Fibroblast of lung (primary cell): ENCODE data around the gene FAM221B.

Source experiments
- CTCF ChIP-seq, 2 donors: IDR thresholded peaks in 1 of 2; conservative IDR thresholded peaks in 1 of 2; 1 replicate in 1 of 2; 2 replicates in 1 of 2; pipeline ENCODE4 v1.5.1; 2011 to 2012; ENCODE audit warnings: low read length in 2 of 2, control low read depth in 1 of 2, inconsistent platforms in 1 of 2, low read depth in 1 of 2, mild to moderate bottlenecking in 1 of 2
- EZH2 ChIP-seq: IDR thresholded peaks from 2 replicates; pipeline ENCODE4 v1.5.1; 2012; ENCODE audit warnings: low read length, control low read depth, mild to moderate bottlenecking; ENCODE audit errors: missing control alignments

- TF ChIP-seq CTCF (conservative IDR thresholded peaks at IDR 0.05 in 1 of 2, IDR thresholded peaks at IDR 0.05 in 1 of 2; ENCODE audit: low read depth in 1 of 2, low read length in 2 of 2) (peak in 1 of 2 donors; percentile 31), EZH2 (no peak)
These were observed 15.0 kb downstream of the FAM221B start for GRCh38 chr9:35813434-35814105.
